ENCODE measurements around the gene CFAP46. TPM values are rescaled to one million over a fixed set of nuclear protein-coding genes. Genes with fewer than 3 reads are reported as not detected.

The CFAP46 gene
- total RNA-seq, 1 experiment from 2014 or later: 1.6 TPM

- no peak overlapping the region for H3K4me3 ChIP-seq (ENCODE audit: low read depth in 2 of 2, low read length in 2 of 2)
- intact Hi-C loops (cut with micrococcal nuclease; ENCODE audit: unreplicated experiment) (no loop called here), in situ Hi-C loops (cut with HindIII; ENCODE audit: low pct_unique_long_range_greater_than_20kb, low sequenced_read_pairs) (no loop called here)
- DNase-seq (ENCODE audit: low read depth, low spot score) (no peak), ATAC-seq (no peak)
- H3K27ac ChIP-seq (ENCODE audit: low read length): no peak overlapping the region
- CTCF ChIA-PET: no interaction called here
- H3K27me3 ChIP-seq (ENCODE audit: control insufficient read depth, insufficient read depth, low read length): peaks cover 9% of the 10 kb centered on the region
- TF ChIP-seq TCF7L2 (IDR thresholded peaks at IDR 0.05; ENCODE audit: low read depth, low read length) (no peak), POLR2AphosphoS5 (IDR thresholded peaks at IDR 0.05; ENCODE audit: low read depth, low read length) (no peak), SIN3A (IDR thresholded peaks at IDR 0.05; ENCODE audit: borderline replicate concordance, insufficient read depth, low read depth, low read length) (no peak)
- TF ChIP-seq, protein P1, sequence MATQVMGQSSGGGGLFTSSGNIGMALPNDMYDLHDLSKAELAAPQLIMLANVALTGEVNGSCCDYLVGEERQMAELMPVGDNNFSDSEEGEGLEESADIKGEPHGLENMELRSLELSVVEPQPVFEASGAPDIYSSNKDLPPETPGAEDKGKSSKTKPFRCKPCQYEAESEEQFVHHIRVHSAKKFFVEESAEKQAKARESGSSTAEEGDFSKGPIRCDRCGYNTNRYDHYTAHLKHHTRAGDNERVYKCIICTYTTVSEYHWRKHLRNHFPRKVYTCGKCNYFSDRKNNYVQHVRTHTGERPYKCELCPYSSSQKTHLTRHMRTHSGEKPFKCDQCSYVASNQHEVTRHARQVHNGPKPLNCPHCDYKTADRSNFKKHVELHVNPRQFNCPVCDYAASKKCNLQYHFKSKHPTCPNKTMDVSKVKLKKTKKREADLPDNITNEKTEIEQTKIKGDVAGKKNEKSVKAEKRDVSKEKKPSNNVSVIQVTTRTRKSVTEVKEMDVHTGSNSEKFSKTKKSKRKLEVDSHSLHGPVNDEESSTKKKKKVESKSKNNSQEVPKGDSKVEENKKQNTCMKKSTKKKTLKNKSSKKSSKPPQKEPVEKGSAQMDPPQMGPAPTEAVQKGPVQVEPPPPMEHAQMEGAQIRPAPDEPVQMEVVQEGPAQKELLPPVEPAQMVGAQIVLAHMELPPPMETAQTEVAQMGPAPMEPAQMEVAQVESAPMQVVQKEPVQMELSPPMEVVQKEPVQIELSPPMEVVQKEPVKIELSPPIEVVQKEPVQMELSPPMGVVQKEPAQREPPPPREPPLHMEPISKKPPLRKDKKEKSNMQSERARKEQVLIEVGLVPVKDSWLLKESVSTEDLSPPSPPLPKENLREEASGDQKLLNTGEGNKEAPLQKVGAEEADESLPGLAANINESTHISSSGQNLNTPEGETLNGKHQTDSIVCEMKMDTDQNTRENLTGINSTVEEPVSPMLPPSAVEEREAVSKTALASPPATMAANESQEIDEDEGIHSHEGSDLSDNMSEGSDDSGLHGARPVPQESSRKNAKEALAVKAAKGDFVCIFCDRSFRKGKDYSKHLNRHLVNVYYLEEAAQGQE (IDR thresholded peaks at IDR 0.05; ENCODE audit: insufficient read depth in 1 of 2, low read depth in 2 of 2, low read length in 1 of 2): no peak
- TF ChIP-seq, protein P2, sequence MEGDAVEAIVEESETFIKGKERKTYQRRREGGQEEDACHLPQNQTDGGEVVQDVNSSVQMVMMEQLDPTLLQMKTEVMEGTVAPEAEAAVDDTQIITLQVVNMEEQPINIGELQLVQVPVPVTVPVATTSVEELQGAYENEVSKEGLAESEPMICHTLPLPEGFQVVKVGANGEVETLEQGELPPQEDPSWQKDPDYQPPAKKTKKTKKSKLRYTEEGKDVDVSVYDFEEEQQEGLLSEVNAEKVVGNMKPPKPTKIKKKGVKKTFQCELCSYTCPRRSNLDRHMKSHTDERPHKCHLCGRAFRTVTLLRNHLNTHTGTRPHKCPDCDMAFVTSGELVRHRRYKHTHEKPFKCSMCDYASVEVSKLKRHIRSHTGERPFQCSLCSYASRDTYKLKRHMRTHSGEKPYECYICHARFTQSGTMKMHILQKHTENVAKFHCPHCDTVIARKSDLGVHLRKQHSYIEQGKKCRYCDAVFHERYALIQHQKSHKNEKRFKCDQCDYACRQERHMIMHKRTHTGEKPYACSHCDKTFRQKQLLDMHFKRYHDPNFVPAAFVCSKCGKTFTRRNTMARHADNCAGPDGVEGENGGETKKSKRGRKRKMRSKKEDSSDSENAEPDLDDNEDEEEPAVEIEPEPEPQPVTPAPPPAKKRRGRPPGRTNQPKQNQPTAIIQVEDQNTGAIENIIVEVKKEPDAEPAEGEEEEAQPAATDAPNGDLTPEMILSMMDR (IDR thresholded peaks at IDR 0.05): no peak
- H3K4me1 ChIP-seq (ENCODE audit: control insufficient read depth, insufficient read depth, low read length): peaks cover 6% of the 10 kb centered on the region
- H3K36me3 ChIP-seq (ENCODE audit: control insufficient read depth, insufficient read depth, low read length): no peaks in the 10 kb centered on the region
- POLR2A ChIA-PET: no interaction called here
- no TSS peak for BruUV-seq (replicated peaks)
- no peaks in the 10 kb centered on the region; the same call in 1 of the 2 replicates for H3K9me3 ChIP-seq (ENCODE audit: control insufficient read depth, insufficient read depth, low read depth, low read length)
Measured at GRCh38 chr10:132901351-132901750, 41.0 kb downstream of the CFAP46 start.

DNA sequence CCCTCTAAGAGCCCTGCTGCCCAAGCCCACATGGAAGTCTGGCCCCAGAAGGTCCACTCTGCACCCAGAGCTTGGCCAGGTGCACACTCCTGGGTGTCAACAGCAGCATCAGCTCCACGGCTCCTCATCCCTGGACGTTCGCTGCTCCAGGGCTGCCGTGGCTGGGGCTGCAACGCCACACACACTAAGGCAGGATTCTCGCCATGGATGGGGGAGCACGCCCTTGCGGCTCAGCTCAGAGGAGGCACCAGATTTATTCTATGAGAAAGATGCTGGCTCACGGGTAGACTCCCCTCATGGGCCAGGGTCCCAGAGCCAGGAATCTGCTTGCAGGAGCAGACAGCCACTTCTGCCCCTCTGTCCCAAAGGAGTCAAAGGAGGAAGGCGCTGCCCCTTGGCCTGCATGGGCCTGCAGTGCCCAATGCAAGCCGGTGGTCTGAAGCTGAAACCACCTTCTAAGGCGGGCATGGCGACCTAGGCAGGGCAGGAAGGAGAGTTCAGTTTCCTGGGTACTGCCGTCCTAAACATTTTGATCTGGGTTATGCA lies 42.1 kb downstream of the CFAP46 start:
- no peak overlapping the region for H3K4me3 ChIP-seq (ENCODE audit: low read depth in 2 of 2, low read length in 2 of 2)
- H3K36me3 ChIP-seq (ENCODE audit: control insufficient read depth, insufficient read depth, low read length): no peaks in the 10 kb centered on the region
- no TSS peak for BruUV-seq (replicated peaks)
- TF ChIP-seq SIN3A (IDR thresholded peaks at IDR 0.05; ENCODE audit: borderline replicate concordance, insufficient read depth, low read depth, low read length) (no peak), POLR2AphosphoS5 (IDR thresholded peaks at IDR 0.05; ENCODE audit: low read depth, low read length) (no peak), TCF7L2 (IDR thresholded peaks at IDR 0.05; ENCODE audit: low read depth, low read length) (no peak)
- TF ChIP-seq, protein P2 (IDR thresholded peaks at IDR 0.05): no peak
- TF ChIP-seq, protein P1 (IDR thresholded peaks at IDR 0.05; ENCODE audit: insufficient read depth in 1 of 2, low read depth in 2 of 2, low read length in 1 of 2): no peak
- POLR2A ChIA-PET: no interaction called here
- peaks cover 11% of the 10 kb centered on the region for H3K27me3 ChIP-seq (ENCODE audit: control insufficient read depth, insufficient read depth, low read length)
- in situ Hi-C loops (cut with HindIII; ENCODE audit: low pct_unique_long_range_greater_than_20kb, low sequenced_read_pairs) (no loop called here), intact Hi-C loops (cut with micrococcal nuclease; ENCODE audit: unreplicated experiment) (no loop called here)
- no peak for ATAC-seq
- H3K27ac ChIP-seq (ENCODE audit: low read length): no peak overlapping the region
- CTCF ChIA-PET: no interaction called here
- DNase-seq (ENCODE audit: low read depth, low spot score): no peak
- no peaks in the 10 kb centered on the region; the same call in 1 of the 2 replicates for H3K9me3 ChIP-seq (ENCODE audit: control insufficient read depth, insufficient read depth, low read depth, low read length)
- H3K4me1 ChIP-seq (ENCODE audit: control insufficient read depth, insufficient read depth, low read length): peaks cover 6% of the 10 kb centered on the region

All from Panc1 (cell line).